GM13976 (cell line): ENCODE measurements around the gene WDTC1.

Source experiments
- DNase-seq: peaks from one replicate; pipeline ENCODE4 v3.0.0; 2012; ENCODE audit warnings: low spot score
- CTCF ChIP-seq: IDR thresholded peaks from 2 replicates; pipeline ENCODE4 v1.5.1; 2012; ENCODE audit warnings: borderline replicate concordance, mild to moderate bottlenecking; ENCODE audit not compliant: insufficient read depth; ENCODE audit errors: extremely low read depth, missing control alignments, control extremely low read depth
- in situ Hi-C: fragments of 300-500 bp; cut with MboI; formaldehyde crosslinking; loops from one replicate; pipeline ENCODE4 v1.12.0; 2022; ENCODE audit warnings: low sequenced_read_pairs, mixed read lengths, inconsistent platforms; ENCODE audit not compliant: unreplicated experiment

WDTC1 gene

GRCh38 chr1:27301582-27302199, 67.3 kb downstream of the WDTC1 start:
- no peak for TF ChIP-seq CTCF

DNA sequence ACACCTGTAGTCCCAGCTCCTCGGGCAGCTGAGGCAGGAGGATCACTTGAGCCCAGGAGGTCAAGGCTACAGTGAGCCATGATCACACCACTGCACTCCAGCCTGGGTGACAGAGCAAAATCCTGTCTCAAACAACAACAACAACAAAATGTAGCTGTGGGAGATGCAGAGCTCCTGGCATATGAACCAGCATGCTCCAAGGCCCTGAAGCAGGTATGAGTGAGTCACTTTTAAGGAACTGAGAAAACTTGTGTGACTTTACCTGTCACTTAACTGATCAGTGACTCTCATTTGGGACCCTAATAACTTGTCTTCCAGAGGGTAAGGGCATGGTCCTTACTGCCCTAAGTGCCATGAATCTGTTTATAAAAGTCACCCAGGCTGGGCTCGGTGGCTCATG, 68.2 kb downstream of the WDTC1 start:
- no peak for TF ChIP-seq CTCF
- in situ Hi-C loops: no loop called here
- DNase-seq: no peak

More at GRCh38 chr1:27301582-27302199, 67.3 kb downstream of the WDTC1 start:
- no peak for DNase-seq
- in situ Hi-C loops: no loop called here

- no peak for DNase-seq
- TF ChIP-seq CTCF: no peak
- in situ Hi-C loops: no loop called here
Measured at GRCh38 chr1:27303509-27303908, 69.1 kb downstream of the WDTC1 start.

DNA sequence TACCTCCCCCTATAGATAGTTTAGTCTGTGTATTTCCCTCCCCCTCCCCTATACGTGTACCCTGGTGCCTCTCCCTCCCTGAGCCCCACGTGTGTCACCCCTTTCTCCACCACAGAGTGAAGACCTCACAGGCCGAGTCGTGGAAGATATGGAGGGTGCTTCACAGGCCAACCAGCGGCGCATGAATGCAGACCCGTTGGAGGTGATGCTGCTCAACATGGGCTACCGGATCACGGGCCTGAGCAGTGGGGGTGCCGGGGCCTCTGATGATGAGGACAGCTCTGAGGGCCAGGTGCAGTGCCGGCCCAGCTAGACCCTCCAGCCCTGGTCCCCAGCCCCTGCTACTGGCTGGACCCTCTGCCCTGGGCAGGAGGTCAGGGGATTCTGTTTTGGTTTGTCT, 71.6 kb downstream of the WDTC1 start:
- in situ Hi-C loops: no loop called here
- DNase-seq: no peak

DNA sequence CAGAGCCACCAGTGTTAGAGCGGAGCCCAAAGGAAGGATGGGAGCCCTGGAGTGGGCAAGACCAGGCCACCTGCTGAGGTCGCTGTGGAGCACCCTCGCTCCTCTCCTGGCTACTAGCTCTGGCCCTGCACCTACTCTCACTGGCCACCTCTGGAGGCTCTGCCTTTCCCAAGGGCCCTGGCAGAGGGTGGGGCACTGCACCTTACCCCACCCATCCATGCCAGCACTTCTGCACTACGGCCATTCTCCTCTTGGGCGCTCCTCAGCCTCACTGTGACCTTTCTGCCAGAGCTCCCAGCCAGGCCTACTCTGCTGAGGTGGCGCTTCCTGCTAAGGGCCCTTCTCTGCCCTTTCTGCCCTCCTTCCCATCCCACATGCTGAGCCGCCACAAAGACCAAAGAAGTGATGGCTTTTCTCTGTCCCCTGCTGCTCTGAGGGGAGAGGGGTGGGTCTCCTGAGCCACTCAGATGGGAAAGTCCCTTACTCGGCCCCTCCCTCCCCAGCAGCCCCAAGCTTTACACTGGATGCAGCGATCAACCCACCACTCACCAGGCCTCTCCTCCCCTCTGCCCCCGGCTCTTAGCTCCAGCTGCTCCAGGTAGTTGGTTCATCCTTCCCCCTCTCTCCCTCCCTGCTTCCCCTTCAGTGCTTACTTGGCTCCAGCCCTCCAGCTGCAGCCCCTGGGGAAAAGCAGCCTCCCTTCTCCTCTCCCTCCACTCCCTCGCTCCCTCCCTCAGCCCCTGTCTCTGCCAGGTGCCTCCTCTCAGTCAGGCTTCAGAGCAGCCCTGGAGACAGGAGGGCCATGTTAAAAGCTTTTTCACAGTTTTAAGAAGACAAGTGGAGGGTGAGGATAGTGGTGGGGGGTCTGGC, 72.7 kb downstream of the WDTC1 start:
- DNase-seq: no peak
- TF ChIP-seq CTCF: no peak
- in situ Hi-C loops: no loop called here

More for the DNA sequence above, 71.6 kb downstream of the WDTC1 start:
- TF ChIP-seq CTCF: no peak

DNA sequence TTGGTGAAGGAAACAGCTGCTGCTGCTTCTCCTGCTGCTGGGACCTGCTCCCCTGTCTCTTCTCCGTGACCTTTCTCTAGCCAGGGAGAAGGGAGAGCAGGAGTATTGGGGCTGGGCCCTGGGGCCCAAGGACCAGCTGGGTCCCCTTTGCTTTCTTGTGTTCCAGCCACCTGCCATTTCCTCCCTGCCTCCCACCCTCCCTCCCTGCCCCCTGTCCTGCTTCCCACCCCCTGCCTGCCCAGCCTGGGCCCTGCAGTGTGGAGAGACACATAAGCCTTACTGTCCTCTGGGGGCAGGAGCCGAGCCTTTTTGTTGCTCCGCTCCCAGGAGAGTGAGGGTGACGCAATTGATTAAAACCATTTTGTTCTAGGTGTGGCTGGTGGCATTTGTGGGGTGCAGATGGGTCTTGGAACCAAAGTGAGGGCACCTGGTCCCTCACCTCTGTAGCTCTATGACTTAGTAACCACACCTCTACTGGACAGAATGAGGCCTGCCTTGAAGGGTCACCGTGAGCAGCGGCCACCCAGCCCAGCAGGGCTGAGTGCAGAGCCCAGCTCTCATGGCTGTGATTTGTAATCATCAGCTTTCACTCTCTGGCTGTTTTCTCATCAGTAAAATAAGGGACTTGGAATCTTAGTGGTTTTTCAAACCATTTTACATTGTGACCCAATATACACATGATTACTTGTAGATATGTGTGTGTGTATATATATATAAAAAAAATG, 73.6 kb downstream of the WDTC1 start:
- in situ Hi-C loops: no loop called here
- no peak for DNase-seq
- TF ChIP-seq CTCF: no peak
